ENCODE measurements around the gene CIB2. TPM values are rescaled to one million over a fixed set of nuclear protein-coding genes. Genes with fewer than 3 reads are reported as not detected.
"Not testable (repeated sequence)": the region's sequence is repeated elsewhere in the genome, so short reads cannot be mapped to it uniquely, and the experiment has no call there.

Gene CIB2
- total RNA-seq, 2 experiments from 2014 or later, result 1.9 to 2.1 TPM

GRCh38 chr15:78167227-78167888 lies 36.1 kb upstream of the CIB2 start:
- H3K4me3 Mint-ChIP-seq, result no peak overlapping the region
- H3K9me3 Mint-ChIP-seq, result no peaks in the 10 kb centered on the region
- peaks cover 71% of the 10 kb centered on the region for H3K36me3 Mint-ChIP-seq (ENCODE audit: low read depth)
- CTCF ChIA-PET, result interaction anchor here (0.7 to 1.0 kb wide), 2 partner anchors 28 to 54 kb away, joined by 3 read pairs; no protein-coding TSS in a partner anchor
- intact Hi-C loops (cut with micrococcal nuclease), result loop anchor here (1.0 to 5.0 kb wide), 2 partner anchors 18 to 35 kb away; partner anchors contain the start of genes CIB2 and IDH3A
- peaks cover 22% of the 10 kb centered on the region for H3K4me1 Mint-ChIP-seq (ENCODE audit: low read depth)
- DNase-seq, result peak; percentile 78
- H3K27me3 Mint-ChIP-seq (ENCODE audit: low read depth), result no peaks in the 10 kb centered on the region
- peak overlapping the region; percentile 60 for H3K27ac Mint-ChIP-seq

- intact Hi-C loops (cut with micrococcal nuclease), result no loop called here
- CTCF ChIA-PET, result no interaction called here
- H3K27me3 Mint-ChIP-seq (ENCODE audit: low read depth), result no peaks in the 10 kb centered on the region
Observed at GRCh38 chr15:78164010-78164409, 32.8 kb upstream of the CIB2 start.

GRCh38 chr15:78162038-78162437 lies 30.8 kb upstream of the CIB2 start:
- Mint-ChIP-seq H3K27me3 (ENCODE audit: low read depth) (no peaks in the 10 kb centered on the region), H3K9me3 (no peaks in the 10 kb centered on the region), H3K4me1 (ENCODE audit: low read depth) (peaks cover 16% of the 10 kb centered on the region), H3K36me3 (ENCODE audit: low read depth) (peaks cover 45% of the 10 kb centered on the region), H3K27ac (peak overlapping the region; percentile 76), H3K4me3 (no peak overlapping the region)
- DNase-seq, result peak; percentile 76
- CTCF ChIA-PET, result interaction anchor here (0.7 to 2.1 kb wide), 2 partner anchors 12 to 33 kb away, joined by 3 to 4 read pairs; no protein-coding TSS in a partner anchor
- intact Hi-C loops (cut with micrococcal nuclease), result no loop called here

More at GRCh38 chr15:78164010-78164409, 32.8 kb upstream of the CIB2 start:
- H3K36me3 Mint-ChIP-seq (ENCODE audit: low read depth), result peaks cover 57% of the 10 kb centered on the region
- no peak overlapping the region for H3K4me3 Mint-ChIP-seq
- H3K4me1 Mint-ChIP-seq (ENCODE audit: low read depth), result peaks cover 25% of the 10 kb centered on the region
- H3K9me3 Mint-ChIP-seq, result no peaks in the 10 kb centered on the region
- no peak for DNase-seq
- H3K27ac Mint-ChIP-seq, result no peak overlapping the region

GRCh38 chr15:78159395-78159794 lies 28.1 kb upstream of the CIB2 start:
- H3K9me3 Mint-ChIP-seq, result no peaks in the 10 kb centered on the region

GRCh38 chr15:78157203-78157602 lies 26.0 kb upstream of the CIB2 start:
- intact Hi-C loops (cut with micrococcal nuclease), result no loop called here
- Mint-ChIP-seq H3K36me3 (ENCODE audit: low read depth) (peaks cover 23% of the 10 kb centered on the region), H3K27ac (no peak overlapping the region), H3K27me3 (ENCODE audit: low read depth) (no peaks in the 10 kb centered on the region), H3K4me3 (no peak overlapping the region), H3K4me1 (ENCODE audit: low read depth) (peaks cover 21% of the 10 kb centered on the region), H3K9me3 (no peaks in the 10 kb centered on the region)
- no peak for DNase-seq
- CTCF ChIA-PET, result no interaction called here

More at GRCh38 chr15:78159395-78159794, 28.1 kb upstream of the CIB2 start:
- DNase-seq, result no peak
- Mint-ChIP-seq H3K4me3 (no peak overlapping the region), H3K27me3 (ENCODE audit: low read depth) (no peaks in the 10 kb centered on the region), H3K36me3 (ENCODE audit: low read depth) (peaks cover 29% of the 10 kb centered on the region), H3K4me1 (ENCODE audit: low read depth) (peaks cover 9% of the 10 kb centered on the region), H3K27ac (no peak overlapping the region)
- CTCF ChIA-PET, result interaction anchor here (0.7 to 1.0 kb wide), 2 partner anchors 15 to 46 kb away, joined by 3 read pairs; no protein-coding TSS in a partner anchor
- intact Hi-C loops (cut with micrococcal nuclease), result no loop called here

GRCh38 chr15:78156653-78157052 lies 25.4 kb upstream of the CIB2 start:
- intact Hi-C loops (cut with micrococcal nuclease), result no loop called here
- Mint-ChIP-seq H3K27ac (no peak overlapping the region), H3K9me3 (no peaks in the 10 kb centered on the region), H3K27me3 (ENCODE audit: low read depth) (no peaks in the 10 kb centered on the region), H3K4me1 (ENCODE audit: low read depth) (peaks cover 15% of the 10 kb centered on the region), H3K4me3 (no peak overlapping the region), H3K36me3 (ENCODE audit: low read depth) (peaks cover 20% of the 10 kb centered on the region)
- DNase-seq, result no peak
- CTCF ChIA-PET, result interaction anchor here (1.0 kb wide), 1 partner anchor 84 kb away, joined by 7 read pairs; no protein-coding TSS in a partner anchor

- no peak overlapping the region for H3K27ac Mint-ChIP-seq
- H3K27me3 Mint-ChIP-seq (ENCODE audit: low read depth), result no peaks in the 10 kb centered on the region
- no peak for DNase-seq
- no peak overlapping the region for H3K4me3 Mint-ChIP-seq
- peaks cover 21% of the 10 kb centered on the region for H3K36me3 Mint-ChIP-seq (ENCODE audit: low read depth)
- CTCF ChIA-PET, result interaction anchor here (0.7 kb wide), 1 partner anchor 47 kb away, joined by 3 read pairs; no protein-coding TSS in a partner anchor
- peaks cover 23% of the 10 kb centered on the region for H3K4me1 Mint-ChIP-seq (ENCODE audit: low read depth)
- no peaks in the 10 kb centered on the region for H3K9me3 Mint-ChIP-seq
- intact Hi-C loops (cut with micrococcal nuclease), result no loop called here
Observed at GRCh38 chr15:78155355-78155939, 24.2 kb upstream of the CIB2 start.

GRCh38 chr15:78154955-78155354 lies 23.7 kb upstream of the CIB2 start:
- no peak overlapping the region for H3K4me3 Mint-ChIP-seq
- DNase-seq, result no peak
- intact Hi-C loops (cut with micrococcal nuclease), result no loop called here
- H3K36me3 Mint-ChIP-seq (ENCODE audit: low read depth), result peaks cover 20% of the 10 kb centered on the region
- no peak overlapping the region for H3K27ac Mint-ChIP-seq
- no peaks in the 10 kb centered on the region for H3K9me3 Mint-ChIP-seq
- H3K27me3 Mint-ChIP-seq (ENCODE audit: low read depth), result no peaks in the 10 kb centered on the region
- peaks cover 28% of the 10 kb centered on the region for H3K4me1 Mint-ChIP-seq (ENCODE audit: low read depth)
- CTCF ChIA-PET, result interaction anchor here (0.5 kb wide), 1 partner anchor 85 kb away, joined by 4 read pairs; no protein-coding TSS in a partner anchor

- Mint-ChIP-seq H3K4me1 (ENCODE audit: low read depth) (peaks cover 41% of the 10 kb centered on the region), H3K4me3 (peak overlapping the region; percentile 26), H3K36me3 (ENCODE audit: low read depth) (peaks cover 20% of the 10 kb centered on the region)
- H3K27me3 Mint-ChIP-seq (ENCODE audit: low read depth); H3K9me3 Mint-ChIP-seq; intact Hi-C loops (cut with micrococcal nuclease); H3K27ac Mint-ChIP-seq: not testable (repeated sequence)
- CTCF ChIA-PET, result interaction anchor here (0.7 kb wide), 1 partner anchor 294 kb away, joined by 3 read pairs; no protein-coding TSS in a partner anchor
- DNase-seq, result peak; percentile 33
Observed at GRCh38 chr15:78151075-78151474, 19.8 kb upstream of the CIB2 start.

- DNase-seq, result no peak
- peak overlapping the region; percentile 89 for H3K4me3 Mint-ChIP-seq
- intact Hi-C loops (cut with micrococcal nuclease), result loop anchor here (1.0 kb wide), 3 partner anchors 17 to 288 kb away; partner anchors contain the start of genes CIB2 and IREB2
- peaks cover 17% of the 10 kb centered on the region for H3K36me3 Mint-ChIP-seq (ENCODE audit: low read depth)
- CTCF ChIA-PET, result interaction anchor here (0.6 to 1.6 kb wide), 3 partner anchors 12 to 46 kb away, joined by 3 to 5 read pairs (median 5); partner anchors contain the start of gene CIB2
- H3K4me1 Mint-ChIP-seq (ENCODE audit: low read depth), result peaks cover 41% of the 10 kb centered on the region
- H3K9me3 Mint-ChIP-seq, result no peaks in the 10 kb centered on the region
- H3K27me3 Mint-ChIP-seq (ENCODE audit: low read depth), result no peaks in the 10 kb centered on the region
- H3K27ac Mint-ChIP-seq, result peak overlapping the region; percentile 78
Observed at GRCh38 chr15:78149805-78150751, 18.8 kb upstream of the CIB2 start.

- no peaks in the 10 kb centered on the region for H3K27me3 Mint-ChIP-seq (ENCODE audit: low read depth)
- H3K4me3 Mint-ChIP-seq, result peak within 1 kb of the TSS; percentile 89
- H3K9me3 Mint-ChIP-seq, result no peaks in the 10 kb centered on the region
- DNase-seq, result peak; percentile 100
- H3K36me3 Mint-ChIP-seq (ENCODE audit: low read depth), result peaks cover 17% of the 10 kb centered on the region
- intact Hi-C loops (cut with micrococcal nuclease), result loop anchor here (1.0 kb wide), 3 partner anchors 18 to 289 kb away; partner anchors contain the start of genes CIB2 and IREB2
- peaks cover 41% of the 10 kb centered on the region for H3K4me1 Mint-ChIP-seq (ENCODE audit: low read depth)
- CTCF ChIA-PET, result interaction anchor here (0.6 to 1.6 kb wide), 4 partner anchors 13 to 46 kb away, joined by 3 to 5 read pairs (median 4); partner anchors contain the start of gene CIB2
- peak within 1 kb of the TSS; percentile 89 for H3K27ac Mint-ChIP-seq
Observed at GRCh38 chr15:78149068-78149804, 18.0 kb upstream of the CIB2 start, which contains the start of gene IDH3A. IDH3A (plus strand) TSS chr15:78149362; CDS start chr15:78149404, 42 bp downstream.
